Upper lobe of left lung (tissue), 4 donors: Measurements from ENCODE around the gene RNF212B.

Experiments used
- EP300 ChIP-seq, 4 donors: sonication (generic); formaldehyde crosslinking; IDR thresholded peaks; one replicate each; pipeline ENCODE4 v1.5.1; 2017; ENCODE audit warnings: antibody characterized with exemption in 4 of 4, control low read depth in 2 of 4
- POLR2A ChIP-seq, 4 donors: fragments of 450-650 bp; IDR thresholded peaks; one replicate each; pipeline ENCODE4 v1.5.1; 2016 to 2017; ENCODE audit warnings: antibody characterized with exemption in 4 of 4, mild to moderate bottlenecking in 2 of 4
- POLR2AphosphoS5 ChIP-seq, 2 donors: sonication (generic); formaldehyde crosslinking; IDR thresholded peaks; one replicate each; pipeline ENCODE4 v1.5.1; 2017; ENCODE audit warnings: antibody characterized with exemption in 2 of 2
- TF ChIP-seq, protein P1 (sequence below), 6 experiments: fragments of 450-650 bp in 4 of 6; fragments of 200-600 bp in 2 of 6; sonication (generic) in 2 of 6; IDR thresholded peaks; one replicate each; pipeline ENCODE4 v1.5.1; 2016 to 2019; ENCODE audit warnings: antibody characterized with exemption in 6 of 6

DNA sequence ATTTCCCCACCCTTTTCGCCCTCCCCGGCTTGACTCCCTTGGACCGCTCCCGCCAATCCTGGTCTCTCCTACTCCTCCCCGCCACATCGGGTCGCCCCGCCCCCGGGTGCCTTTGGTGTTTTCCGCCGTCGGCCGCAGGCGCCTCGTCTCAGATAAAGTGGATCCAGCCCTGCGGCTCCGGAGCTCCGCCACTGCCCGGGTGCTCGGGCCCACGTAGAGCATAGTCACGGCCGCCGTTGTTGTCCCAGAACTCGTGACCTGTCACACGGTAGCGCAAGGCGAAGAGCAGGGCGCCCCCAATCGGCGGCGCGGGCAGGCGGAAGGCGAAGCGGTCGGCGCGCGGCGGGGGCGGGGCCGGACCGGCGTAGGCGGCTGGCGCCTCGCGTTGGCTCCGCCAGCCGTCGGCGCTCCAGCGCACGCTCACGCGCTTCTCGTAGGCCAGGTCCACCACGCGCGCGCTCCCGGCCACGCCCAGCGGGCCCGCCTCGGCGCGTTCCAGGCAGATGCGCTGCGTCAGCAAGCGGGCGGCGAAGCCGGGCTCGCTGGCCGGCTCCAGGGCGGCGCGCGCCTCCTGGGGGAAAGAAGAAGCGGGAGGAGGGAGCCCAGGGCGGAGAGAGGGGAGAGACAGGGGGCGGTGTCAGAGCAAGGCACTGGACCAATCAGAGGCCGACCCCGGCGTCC, 63.7 kb downstream of the RNF212B start:
- peak in 3 of 4 donors; percentile 4 to 81 (median 44) for TF ChIP-seq POLR2A (IDR thresholded peaks at IDR 0.05)
- peak in 2 of 4 donors; percentile 21 to 71 for TF ChIP-seq EP300 (IDR thresholded peaks at IDR 0.05)
- peak; percentile 80 to 89 for TF ChIP-seq POLR2AphosphoS5 (IDR thresholded peaks at IDR 0.05)
- TF ChIP-seq, protein P1, sequence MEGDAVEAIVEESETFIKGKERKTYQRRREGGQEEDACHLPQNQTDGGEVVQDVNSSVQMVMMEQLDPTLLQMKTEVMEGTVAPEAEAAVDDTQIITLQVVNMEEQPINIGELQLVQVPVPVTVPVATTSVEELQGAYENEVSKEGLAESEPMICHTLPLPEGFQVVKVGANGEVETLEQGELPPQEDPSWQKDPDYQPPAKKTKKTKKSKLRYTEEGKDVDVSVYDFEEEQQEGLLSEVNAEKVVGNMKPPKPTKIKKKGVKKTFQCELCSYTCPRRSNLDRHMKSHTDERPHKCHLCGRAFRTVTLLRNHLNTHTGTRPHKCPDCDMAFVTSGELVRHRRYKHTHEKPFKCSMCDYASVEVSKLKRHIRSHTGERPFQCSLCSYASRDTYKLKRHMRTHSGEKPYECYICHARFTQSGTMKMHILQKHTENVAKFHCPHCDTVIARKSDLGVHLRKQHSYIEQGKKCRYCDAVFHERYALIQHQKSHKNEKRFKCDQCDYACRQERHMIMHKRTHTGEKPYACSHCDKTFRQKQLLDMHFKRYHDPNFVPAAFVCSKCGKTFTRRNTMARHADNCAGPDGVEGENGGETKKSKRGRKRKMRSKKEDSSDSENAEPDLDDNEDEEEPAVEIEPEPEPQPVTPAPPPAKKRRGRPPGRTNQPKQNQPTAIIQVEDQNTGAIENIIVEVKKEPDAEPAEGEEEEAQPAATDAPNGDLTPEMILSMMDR (IDR thresholded peaks at IDR 0.05): peak; percentile 48 to 98 (median 96)
